ENCODE data around the gene XCL2. TPM values are rescaled to one million over a fixed set of nuclear protein-coding genes. Genes with fewer than 3 reads are reported as not detected.

Gene XCL2
- total and polyA plus RNA-seq, 2 of the 8 experiments (the other 6 are each of a cell fraction or from before 2014, with no cell fraction given): not detected

DNA sequence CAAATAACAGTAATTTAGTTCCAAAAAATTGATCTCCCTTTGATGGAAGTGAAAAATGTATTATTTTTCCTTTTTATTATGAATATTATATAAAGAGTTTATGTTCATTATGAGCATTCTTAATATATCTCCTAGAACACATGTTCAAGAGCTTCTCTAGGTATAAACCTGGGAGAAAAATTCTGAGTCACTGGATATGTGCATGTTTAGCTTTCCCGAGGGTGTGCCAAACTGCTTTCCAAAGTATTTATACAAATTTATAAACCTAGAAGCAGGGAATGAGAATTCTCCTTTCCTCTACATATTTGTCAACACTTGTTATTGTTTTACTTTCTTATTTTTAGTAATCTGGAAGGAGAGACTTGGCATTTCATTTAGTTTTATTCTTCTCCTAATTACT, 25.0 kb downstream of the XCL2 start:
- Histone ChIP-seq H3K27me3 (replicated peaks in 1 of 4; ENCODE audit: control insufficient read depth in 3 of 4, extremely low read depth in 1 of 4, insufficient read depth in 3 of 4, low read length in 3 of 4) (no peaks in the 10 kb centered on the region), H3K79me2 (ENCODE audit: control insufficient read depth in 1 of 2, insufficient read depth in 2 of 2, low read length in 2 of 2) (no peaks in the 10 kb centered on the region), H3K23me2 (ENCODE audit: low read depth, low read length) (no peaks in the 10 kb centered on the region; the same call in 1 of the 2 replicates), H2BK5ac (ENCODE audit: low read depth, low read length) (no peak overlapping the region), H3K4me3 (ENCODE audit: extremely low read depth in 1 of 4, insufficient read depth in 2 of 4, low read depth in 3 of 4, low read length in 4 of 4) (no peak overlapping the region), H3K56ac (replicated peaks; ENCODE audit: insufficient read length, low read depth, low read length) (no peak overlapping the region), H4K20me1 (replicated peaks in 1 of 2; ENCODE audit: control insufficient read depth in 1 of 2, insufficient read depth in 2 of 2, low read length in 2 of 2) (no peaks in the 10 kb centered on the region), H3K9me3 (ENCODE audit: insufficient read depth in 2 of 2, low read depth in 1 of 2, low read length in 1 of 2) (peaks cover 0 to 1% of the 10 kb centered on the region in 2 experiments; a peak in 1 of 4 replicates), H2BK20ac (ENCODE audit: low read length) (no peak overlapping the region), H4K91ac (replicated peaks; ENCODE audit: insufficient read length, low read length) (no peak overlapping the region), H2BK120ac (replicated peaks; ENCODE audit: low read depth, low read length) (no peak overlapping the region), H3K4me2 (ENCODE audit: insufficient read depth in 1 of 2, low read depth in 2 of 2, low read length in 2 of 2) (no peak overlapping the region), H2BK15ac (ENCODE audit: low read length) (no peak overlapping the region), H3K4ac (replicated peaks; ENCODE audit: insufficient read length, low read depth, low read length) (no peak overlapping the region), H3K36me3 (ENCODE audit: control insufficient read depth in 2 of 4, insufficient read depth in 4 of 4, low read length in 3 of 4) (no peaks in the 10 kb centered on the region), H4K5ac (ENCODE audit: insufficient read length, low read depth, low read length) (no peak overlapping the region), H3K79me1 (ENCODE audit: low read depth, low read length) (no peaks in the 10 kb centered on the region), H2BK12ac (ENCODE audit: low read depth, low read length) (no peak overlapping the region), H2AK5ac (ENCODE audit: low read depth, low read length) (no peak overlapping the region), H3K27ac (ENCODE audit: low read depth, low read length) (no peak overlapping the region), H3K9ac (replicated peaks in 1 of 4; ENCODE audit: extremely low read depth in 1 of 4, low read depth in 3 of 4, low read length in 3 of 4) (no peak overlapping the region), H3K23ac (ENCODE audit: insufficient read length) (no peak overlapping the region), H2AFZ (ENCODE audit: low read length) (no peak overlapping the region), H3K18ac (ENCODE audit: extremely low read depth, low read length) (no peak overlapping the region), H4K8ac (ENCODE audit: extremely low read depth, insufficient read depth, low read length) (no peak overlapping the region), H3K14ac (ENCODE audit: insufficient read length) (no peak overlapping the region), H3K4me1 (replicated peaks in 1 of 4; ENCODE audit: control insufficient read depth in 3 of 4, insufficient read depth in 4 of 4, low read length in 3 of 4) (no peaks in the 10 kb centered on the region)
- no peak for TF ChIP-seq RBBP5 (IDR thresholded peaks at IDR 0.05; ENCODE audit: borderline replicate concordance, low read depth, low read length)
- no peak for TF ChIP-seq HDAC2 (IDR thresholded peaks at IDR 0.05; ENCODE audit: borderline replicate concordance in 1 of 2, low read depth in 2 of 2, low read length in 2 of 2)
- TF ChIP-seq TEAD4 (IDR thresholded peaks at IDR 0.05; ENCODE audit: low read depth, low read length): no peak
- 79% methylated on average over 1 of the region's 1 CpG; no CpG with 5 or more reads in 1 of the 2 experiments for WGBS, 2 experiments (ENCODE audit: extremely low coverage in 1 of 2, insufficient coverage in 1 of 2, insufficient read length in 1 of 2, insufficient replicate concordance in 2 of 2, low coverage in 1 of 2, low lambda C conversion rate in 2 of 2, missing lambda C conversion rate in 1 of 2)
- FAIRE-seq: no peak
- CTCF ChIA-PET (ENCODE audit: partially characterized antibody): interaction anchor here (1.1 to 1.7 kb wide), 2 partner anchors 14 to 59 kb away, joined by 3 to 5 read pairs; no protein-coding TSS in a partner anchor
- POLR2A ChIA-PET (ENCODE audit: partially characterized antibody): no interaction called here
- no peak for DNase-seq (ENCODE audit: low read depth in 1 of 2, low spot score in 2 of 2)
